NB4 (cell line): ENCODE measurements around the gene ZNF516.

Experiments used
- CTCF ChIP-seq: IDR thresholded peaks from one replicate; pipeline ENCODE4 v1.5.1; 2012; ENCODE audit warnings: low read depth, low read length
- POLR2A ChIP-seq: IDR thresholded peaks from 2 replicates; pipeline ENCODE4 v1.6.1; 2011; ENCODE audit warnings: mild to moderate bottlenecking; ENCODE audit not compliant: insufficient read length; ENCODE audit errors: extremely low read depth

DNA sequence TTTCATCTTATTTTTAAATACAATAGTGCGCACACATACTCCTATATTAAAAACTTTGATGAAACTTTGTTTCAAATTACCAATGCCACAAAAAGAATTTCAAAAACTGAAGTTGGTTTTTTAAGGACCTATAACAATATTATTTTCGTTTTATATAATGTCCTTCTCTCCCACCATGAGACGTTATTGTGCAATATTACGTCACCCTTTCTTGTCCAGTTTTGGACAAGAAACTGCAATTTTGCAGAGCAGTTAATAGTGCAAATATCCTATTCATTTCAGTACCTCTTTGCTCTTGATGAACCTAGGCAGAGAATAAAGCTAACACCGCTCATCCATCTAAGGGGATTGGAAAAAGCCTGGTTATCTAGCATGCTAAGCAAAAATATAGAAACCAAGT is 9.7 kb upstream of the ZNF516 start:
- no peak for TF ChIP-seq CTCF
- no peak for TF ChIP-seq POLR2A
